Activated naive CD4-positive, alpha-beta T cell treated with anti-CD3 and anti-CD28 coated beads, Interleukin-2, amount 10 ng/mL, durations not matched to agents 7 days and 5 days (primary cell): Measurements from ENCODE around the gene CMPK1.

Experiments
- CTCF ChIA-PET: fragments of 350-600 bp; sonication (Branson Sonifier 250); formaldehyde crosslinking; loops from one replicate; lab custom pipeline; 2021; ENCODE audit warnings: antibody characterized with exemption; lab: Charles Lee
- DNase-seq: peaks from one replicate; pipeline ENCODE4 v3.0.0-alpha.2; 2020
- H3K27ac Mint-ChIP-seq: one replicate; pipeline ENCODE4 v1.8.0; 2021; ENCODE audit warnings: mild to moderate bottlenecking, moderate library complexity, mixed read lengths
- H3K27me3 Mint-ChIP-seq: one replicate; pipeline ENCODE4 v1.8.0; 2021; ENCODE audit warnings: mild to moderate bottlenecking, mixed read lengths
- H3K36me3 Mint-ChIP-seq: one replicate; pipeline ENCODE4 v1.8.0; 2021; ENCODE audit warnings: mixed read lengths
- H3K4me1 Mint-ChIP-seq: one replicate; pipeline ENCODE4 v1.8.0; 2021; ENCODE audit warnings: mixed read lengths
- H3K4me3 Mint-ChIP-seq: one replicate; pipeline ENCODE4 v1.8.0; 2021; ENCODE audit warnings: mild to moderate bottlenecking, moderate library complexity, mixed read lengths
- H3K9me3 Mint-ChIP-seq: one replicate; pipeline ENCODE4 v1.8.0; 2021; ENCODE audit warnings: mixed read lengths

The CMPK1 gene

DNA sequence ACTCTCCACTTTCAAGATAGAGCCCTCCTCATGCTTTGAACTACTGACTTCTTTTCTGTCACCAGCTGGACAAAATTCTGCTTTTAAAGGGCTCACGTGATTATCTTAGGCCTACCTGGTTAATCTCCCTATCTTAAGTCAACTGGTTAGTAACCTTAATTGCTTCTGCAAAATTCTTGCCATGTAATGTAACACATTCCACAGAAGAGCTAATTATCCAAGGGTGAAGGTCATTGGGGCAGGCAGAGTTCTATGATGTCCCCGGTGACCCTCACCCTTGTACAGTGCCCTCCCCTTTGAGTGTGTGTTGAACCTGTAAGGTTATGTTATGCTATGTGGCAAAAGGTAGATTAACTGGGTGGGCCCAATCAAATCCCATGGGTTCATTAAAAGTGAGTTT is 57.3 kb downstream of the CMPK1 start:
- Mint-ChIP-seq H3K36me3 (no peaks in the 10 kb centered on the region), H3K9me3 (no peaks in the 10 kb centered on the region), H3K27me3 (peaks cover 29% of the 10 kb centered on the region), H3K27ac (no peak overlapping the region), H3K4me3 (no peak overlapping the region), H3K4me1 (no peaks in the 10 kb centered on the region)
- no peak for DNase-seq
- CTCF ChIA-PET = interaction anchor here (4.7 kb wide), 1 partner anchor 336 kb away, joined by 40 read pairs; no protein-coding TSS in a partner anchor

DNA sequence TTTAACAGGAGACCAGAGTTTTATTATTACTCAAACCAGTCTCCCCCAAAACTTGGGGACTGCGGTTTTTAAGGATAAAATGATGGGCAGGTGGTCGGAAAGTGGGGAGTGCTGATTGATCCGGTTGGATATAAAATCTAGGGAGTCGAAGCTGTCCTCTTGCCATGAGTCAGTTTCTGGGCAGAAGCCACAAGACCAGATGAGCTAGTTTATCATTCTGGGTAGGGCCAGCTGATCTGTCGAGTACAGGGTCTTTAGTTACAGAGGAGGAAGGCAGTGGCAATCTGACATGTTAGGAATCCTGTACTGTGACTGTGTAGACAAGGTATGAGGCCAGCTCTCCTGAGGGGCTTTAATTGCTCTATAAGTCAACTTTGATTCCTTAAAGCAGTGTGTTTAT is 59.6 kb downstream of the CMPK1 start:
- CTCF ChIA-PET = interaction anchor here (0.6 kb wide), 1 partner anchor 39 kb away, joined by 3 read pairs; no protein-coding TSS in a partner anchor
- Mint-ChIP-seq H3K9me3 (no peaks in the 10 kb centered on the region), H3K4me3 (no peak overlapping the region), H3K36me3 (no peaks in the 10 kb centered on the region), H3K27me3 (peaks cover 34% of the 10 kb centered on the region), H3K4me1 (no peaks in the 10 kb centered on the region), H3K27ac (no peak overlapping the region)
- DNase-seq = no peak

DNA sequence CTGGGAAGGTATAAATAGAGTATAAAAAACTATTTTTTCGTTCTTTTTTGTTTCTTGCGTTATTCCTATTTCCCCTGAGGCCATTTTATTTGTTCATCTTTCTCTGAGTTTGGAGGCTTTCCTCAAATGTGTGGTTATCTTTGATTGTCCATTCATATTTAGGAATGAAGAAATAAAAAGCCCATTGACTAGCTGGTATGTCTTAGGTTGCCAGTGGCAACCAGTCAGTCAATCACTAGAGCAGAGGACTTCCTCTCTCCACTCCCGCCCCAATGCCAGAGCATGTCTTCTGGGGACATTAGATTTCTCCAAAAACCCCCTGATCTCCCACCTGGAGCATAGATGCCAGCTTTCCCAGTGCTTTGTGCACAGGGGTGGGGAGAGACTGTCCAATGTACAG is 61.8 kb downstream of the CMPK1 start:
- CTCF ChIA-PET = interaction anchor here (0.5 kb wide), 1 partner anchor 28 kb away, joined by 3 read pairs; no protein-coding TSS in a partner anchor
- Mint-ChIP-seq H3K27ac (no peak overlapping the region), H3K36me3 (no peaks in the 10 kb centered on the region), H3K4me3 (no peak overlapping the region), H3K27me3 (peaks cover 32% of the 10 kb centered on the region), H3K9me3 (no peaks in the 10 kb centered on the region), H3K4me1 (no peaks in the 10 kb centered on the region)
- DNase-seq = no peak

DNA sequence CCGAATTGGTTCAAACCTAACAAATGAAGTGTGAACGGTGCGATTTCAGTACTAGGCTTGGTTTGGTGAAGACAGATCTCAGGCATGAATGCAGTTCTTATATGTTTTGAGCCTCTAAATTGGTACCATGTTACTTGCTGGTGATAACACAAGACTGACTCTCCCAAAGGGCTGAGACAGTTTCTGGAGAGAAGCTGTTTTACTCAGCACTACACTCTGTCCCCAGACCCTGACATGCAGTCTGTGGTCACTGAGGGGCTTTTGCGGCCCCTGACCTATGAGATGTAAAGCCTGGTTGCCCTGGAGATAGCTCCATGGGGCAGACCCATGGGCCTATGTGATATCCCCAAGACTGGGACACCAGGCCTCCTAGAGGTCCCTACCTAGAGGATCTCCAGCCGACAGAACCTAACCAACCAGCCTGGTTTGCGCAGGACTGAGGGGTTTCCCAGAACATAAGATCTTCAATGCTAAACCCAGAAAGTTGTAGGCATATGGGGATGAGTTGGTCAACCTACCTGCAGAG is 63.1 kb downstream of the CMPK1 start:
- H3K36me3 Mint-ChIP-seq = no peaks in the 10 kb centered on the region
- H3K27me3 Mint-ChIP-seq = peaks cover 35% of the 10 kb centered on the region
- no peak overlapping the region for H3K4me3 Mint-ChIP-seq
- H3K27ac Mint-ChIP-seq = no peak overlapping the region
- DNase-seq = no peak
- no peaks in the 10 kb centered on the region for H3K4me1 Mint-ChIP-seq
- H3K9me3 Mint-ChIP-seq = no peaks in the 10 kb centered on the region
- CTCF ChIA-PET = no interaction called here

DNA sequence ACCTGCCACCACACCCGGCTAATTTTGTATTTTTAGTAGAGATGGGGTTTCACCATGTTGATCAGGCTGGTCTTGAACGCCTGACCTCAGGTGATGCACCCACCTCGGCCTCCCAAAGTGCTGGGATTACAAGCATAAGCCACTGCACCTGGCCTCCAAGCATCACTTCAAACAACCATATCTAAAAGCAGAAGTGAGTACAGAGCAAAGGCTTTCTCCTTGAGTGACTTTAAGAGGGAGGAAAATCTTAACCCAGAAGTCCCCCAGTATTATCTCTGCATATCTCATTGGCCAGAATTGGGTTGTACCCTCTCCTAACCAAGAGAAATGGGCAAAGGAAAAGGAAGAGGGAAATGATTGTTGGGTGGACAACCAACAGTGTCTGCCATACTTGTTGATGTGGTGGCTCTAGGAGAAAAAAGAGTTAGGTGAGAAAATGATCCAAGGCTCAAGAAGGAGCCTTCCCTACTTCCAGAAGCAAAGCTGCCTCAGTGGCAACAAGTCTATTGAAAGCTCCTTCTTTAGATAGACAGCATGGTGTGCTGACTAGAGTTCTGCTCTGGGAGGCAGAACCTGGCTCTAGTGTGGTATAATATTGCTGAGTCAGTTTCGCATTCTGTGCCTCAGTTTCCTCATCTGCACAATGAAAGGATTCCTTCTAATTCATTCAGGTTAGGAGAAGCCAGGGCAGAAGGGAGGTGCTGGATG is 65.7 kb downstream of the CMPK1 start:
- H3K27me3 Mint-ChIP-seq = peaks cover 37% of the 10 kb centered on the region
- H3K4me1 Mint-ChIP-seq = no peaks in the 10 kb centered on the region
- CTCF ChIA-PET = interaction anchor here (1.5 kb wide), 1 partner anchor 10 kb away, joined by 4 read pairs; no protein-coding TSS in a partner anchor
- no peaks in the 10 kb centered on the region for H3K9me3 Mint-ChIP-seq
- H3K4me3 Mint-ChIP-seq = no peak overlapping the region
- DNase-seq = no peak
- no peak overlapping the region for H3K27ac Mint-ChIP-seq
- no peaks in the 10 kb centered on the region for H3K36me3 Mint-ChIP-seq

DNA sequence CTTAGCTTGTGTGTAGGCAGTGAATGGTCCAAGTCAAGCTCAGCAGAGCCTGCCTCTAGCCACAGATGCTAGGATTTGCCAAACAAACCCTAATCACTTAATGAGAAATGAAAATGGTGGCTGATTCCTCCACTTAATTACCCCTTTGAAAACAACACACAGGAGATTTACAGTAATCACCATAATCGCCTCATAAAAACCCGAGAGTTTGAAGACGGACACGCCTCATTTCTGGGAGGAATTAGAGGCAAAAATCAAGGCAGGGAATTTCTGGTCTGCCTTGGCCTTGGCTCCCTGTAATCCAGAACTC is 66.2 kb downstream of the CMPK1 start:
- Mint-ChIP-seq H3K27me3 (peaks cover 36% of the 10 kb centered on the region), H3K4me1 (no peaks in the 10 kb centered on the region), H3K36me3 (no peaks in the 10 kb centered on the region), H3K4me3 (no peak overlapping the region), H3K27ac (no peak overlapping the region), H3K9me3 (no peaks in the 10 kb centered on the region)
- DNase-seq = no peak
- CTCF ChIA-PET = interaction anchor here (1.5 kb wide), 1 partner anchor 10 kb away, joined by 4 read pairs; no protein-coding TSS in a partner anchor

DNA sequence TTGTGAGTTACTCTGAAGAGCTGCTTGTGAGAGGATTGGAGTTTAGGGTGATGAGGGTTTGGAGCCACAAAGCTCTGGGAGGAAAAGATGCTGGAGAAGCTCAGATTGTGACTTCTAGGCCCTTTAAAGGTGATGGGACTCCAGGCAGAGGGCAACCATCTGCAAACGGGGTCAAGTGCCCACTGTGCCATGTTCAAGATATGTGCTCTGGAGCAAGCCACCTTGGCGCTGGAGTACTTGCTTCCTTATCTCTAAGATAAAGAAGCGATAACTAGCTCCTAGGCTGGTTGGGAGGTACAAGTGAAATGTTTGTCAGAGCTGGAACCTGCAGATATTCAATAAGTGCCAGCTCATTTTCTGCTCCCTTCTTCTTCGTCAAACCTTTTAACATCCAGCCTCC is 68.2 kb downstream of the CMPK1 start:
- Mint-ChIP-seq H3K4me3 (no peak overlapping the region), H3K27ac (no peak overlapping the region), H3K4me1 (no peaks in the 10 kb centered on the region), H3K9me3 (no peaks in the 10 kb centered on the region), H3K36me3 (no peaks in the 10 kb centered on the region), H3K27me3 (peaks cover 38% of the 10 kb centered on the region)
- no peak for DNase-seq
- CTCF ChIA-PET = no interaction called here

DNA sequence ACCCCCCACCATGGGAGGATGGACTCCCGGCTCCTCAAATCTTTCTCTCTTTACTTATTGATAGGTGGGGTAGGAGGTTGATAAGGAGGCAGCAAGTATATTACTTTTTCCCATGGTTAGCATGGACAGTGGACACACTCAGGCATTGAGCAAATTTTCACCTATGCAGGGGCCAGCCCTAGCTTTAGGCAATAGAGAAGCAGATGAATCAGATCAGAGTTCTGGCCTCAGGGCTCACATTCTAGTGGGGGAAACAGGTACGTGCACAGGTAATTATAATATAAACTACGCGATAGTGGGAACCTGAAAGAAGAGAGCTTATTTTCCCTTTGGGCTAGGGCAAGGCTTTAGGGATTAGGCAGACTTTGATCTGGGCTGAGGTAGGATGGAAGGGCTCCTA is 69.0 kb downstream of the CMPK1 start:
- CTCF ChIA-PET = no interaction called here

DNA sequence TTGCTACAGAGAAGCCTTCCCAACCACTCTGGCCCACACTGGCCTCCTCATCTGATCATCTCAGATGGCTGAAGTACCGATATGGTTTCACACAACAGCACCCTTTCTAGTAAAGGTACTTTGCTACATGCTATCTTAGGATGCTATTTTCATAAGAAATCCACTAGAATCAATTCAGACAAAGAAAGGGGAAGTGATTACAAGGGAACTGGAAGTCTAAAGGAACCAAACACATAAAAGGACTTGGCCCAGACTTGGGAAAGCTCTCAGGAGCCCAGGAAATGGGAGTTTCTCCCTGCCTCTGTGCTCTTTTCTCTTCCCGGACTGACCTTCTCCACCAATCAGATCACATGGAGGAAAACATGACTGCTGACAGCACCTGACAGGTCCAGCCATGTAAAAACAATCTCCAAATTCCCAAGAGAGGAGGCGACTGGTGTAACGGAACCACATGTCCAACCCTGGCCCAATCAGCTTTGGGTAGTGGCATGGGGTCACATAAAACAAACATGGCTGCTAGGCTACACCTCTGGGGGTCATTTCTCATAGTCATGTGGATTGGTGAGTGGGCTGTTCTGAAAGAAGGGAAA is 69.8 kb downstream of the CMPK1 start:
- Mint-ChIP-seq H3K27ac (no peak overlapping the region), H3K9me3 (no peaks in the 10 kb centered on the region), H3K27me3 (peaks cover 44% of the 10 kb centered on the region), H3K4me3 (no peak overlapping the region), H3K4me1 (no peaks in the 10 kb centered on the region), H3K36me3 (no peaks in the 10 kb centered on the region)
- CTCF ChIA-PET = no interaction called here
- no peak for DNase-seq

More for the DNA sequence above, 69.0 kb downstream of the CMPK1 start:
- no peaks in the 10 kb centered on the region for H3K9me3 Mint-ChIP-seq
- no peak for DNase-seq
- no peaks in the 10 kb centered on the region for H3K4me1 Mint-ChIP-seq
- no peaks in the 10 kb centered on the region for H3K36me3 Mint-ChIP-seq
- no peak overlapping the region for H3K27ac Mint-ChIP-seq
- peaks cover 38% of the 10 kb centered on the region for H3K27me3 Mint-ChIP-seq
- H3K4me3 Mint-ChIP-seq = no peak overlapping the region

DNA sequence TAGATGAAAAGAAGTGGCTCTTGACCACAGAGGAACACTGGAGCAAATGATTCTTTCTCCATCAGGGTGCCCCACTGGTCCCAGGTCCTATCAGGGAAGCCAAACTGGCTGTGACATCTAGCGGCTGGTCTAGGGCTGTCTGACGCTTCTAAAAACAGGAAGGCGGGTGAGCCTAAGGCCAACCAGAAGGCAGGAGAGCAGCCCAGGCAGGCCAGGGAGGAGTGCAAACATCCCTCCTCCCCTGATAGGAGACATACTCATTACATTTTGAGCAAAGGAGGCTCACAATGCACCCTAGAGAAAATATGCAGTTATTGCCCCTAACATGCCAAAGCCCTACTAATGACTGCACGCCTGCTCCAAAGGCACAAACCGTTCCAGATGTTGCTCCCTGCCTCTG is 72.1 kb downstream of the CMPK1 start:
- H3K27ac Mint-ChIP-seq = no peak overlapping the region
- no peaks in the 10 kb centered on the region for H3K4me1 Mint-ChIP-seq
- no peaks in the 10 kb centered on the region for H3K9me3 Mint-ChIP-seq
- H3K36me3 Mint-ChIP-seq = no peaks in the 10 kb centered on the region
- CTCF ChIA-PET = no interaction called here
- H3K4me3 Mint-ChIP-seq = no peak overlapping the region
- peaks cover 54% of the 10 kb centered on the region for H3K27me3 Mint-ChIP-seq
- DNase-seq = no peak

DNA sequence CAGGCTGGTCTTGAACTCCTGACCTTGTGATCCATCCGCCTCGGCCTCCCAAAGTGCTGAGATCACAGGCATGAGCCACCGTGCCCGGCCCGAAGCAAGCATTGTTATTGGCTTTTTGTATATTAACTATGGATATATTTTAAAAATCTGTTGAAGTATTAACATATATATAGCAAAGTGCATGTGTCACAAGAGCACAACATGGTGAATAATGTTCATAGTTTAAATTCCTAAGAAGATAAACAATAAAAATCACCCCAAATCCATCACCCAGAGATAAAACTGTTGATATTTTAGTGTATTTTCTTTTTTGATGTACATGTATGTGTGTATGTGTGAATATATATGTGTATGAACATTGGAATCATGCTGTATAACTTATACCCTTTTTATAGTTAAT is 73.4 kb downstream of the CMPK1 start:
- no peaks in the 10 kb centered on the region for H3K36me3 Mint-ChIP-seq
- CTCF ChIA-PET = no interaction called here
- DNase-seq = no peak
- peaks cover 48% of the 10 kb centered on the region for H3K27me3 Mint-ChIP-seq
- H3K4me1 Mint-ChIP-seq = no peaks in the 10 kb centered on the region
- H3K4me3 Mint-ChIP-seq = no peak overlapping the region
- H3K27ac Mint-ChIP-seq = no peak overlapping the region
- no peaks in the 10 kb centered on the region for H3K9me3 Mint-ChIP-seq

DNA sequence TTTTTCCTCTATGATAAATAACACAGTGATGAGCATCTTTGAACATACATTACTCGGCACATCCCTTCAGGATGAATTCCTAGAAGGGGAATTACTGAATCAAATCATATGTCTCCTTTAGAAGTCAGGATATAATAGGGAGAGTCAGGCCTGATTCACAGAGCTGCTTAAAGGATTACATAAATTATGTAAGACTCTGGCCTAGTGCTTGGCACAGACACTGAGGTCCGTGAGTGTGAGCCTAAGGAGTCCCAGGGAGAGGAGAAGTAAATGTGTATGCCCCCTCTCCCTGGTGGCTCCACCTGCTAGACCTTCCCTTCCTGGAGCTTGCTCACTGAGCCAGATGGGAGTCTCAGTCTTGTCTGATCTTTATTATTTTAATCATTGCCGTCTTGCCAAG is 73.9 kb downstream of the CMPK1 start:
- DNase-seq = no peak
- Mint-ChIP-seq H3K27me3 (peaks cover 48% of the 10 kb centered on the region), H3K36me3 (no peaks in the 10 kb centered on the region), H3K4me3 (no peak overlapping the region), H3K9me3 (no peaks in the 10 kb centered on the region), H3K4me1 (no peaks in the 10 kb centered on the region), H3K27ac (no peak overlapping the region)
- CTCF ChIA-PET = interaction anchor here (0.9 to 1.5 kb wide), 2 partner anchors 25 to 311 kb away, joined by 3 read pairs; no protein-coding TSS in a partner anchor

DNA sequence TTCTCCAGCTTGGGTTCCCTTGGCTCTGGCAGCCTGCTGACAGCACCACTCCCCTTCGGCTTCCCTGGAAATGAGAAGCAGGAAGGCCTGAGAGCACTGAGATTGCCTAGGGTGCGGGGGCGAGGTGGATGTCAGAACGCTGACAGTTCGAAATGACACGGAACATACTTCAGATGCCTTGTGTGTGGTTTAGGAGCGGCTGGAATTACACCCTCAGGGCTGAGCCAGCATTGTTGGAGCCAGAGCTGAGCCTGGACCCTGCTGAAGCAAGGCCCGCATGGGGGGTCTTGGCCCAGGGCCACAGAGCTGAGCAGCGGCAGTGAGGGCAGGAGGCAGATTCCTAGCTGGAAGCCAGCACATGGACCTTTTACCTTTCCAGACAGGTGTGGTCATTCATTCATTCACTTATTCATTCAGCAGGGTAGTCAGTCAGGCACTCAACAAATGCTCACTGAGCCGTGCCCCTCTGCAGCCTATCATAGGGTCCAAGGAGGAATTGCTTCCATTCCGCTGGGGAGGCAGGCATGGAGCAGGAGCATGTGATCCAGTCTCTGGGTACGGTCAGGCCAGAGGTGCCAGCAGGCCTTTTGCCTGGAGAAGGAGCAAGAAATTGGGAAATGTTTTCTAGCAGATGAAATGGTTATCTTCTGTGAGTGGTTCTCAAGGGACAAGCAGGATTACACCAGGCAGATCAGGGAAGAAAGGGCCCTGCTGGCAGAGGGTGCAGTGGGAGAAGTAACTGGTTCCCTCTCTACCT is 75.9 kb downstream of the CMPK1 start:
- H3K4me1 Mint-ChIP-seq = no peaks in the 10 kb centered on the region
- no peak for DNase-seq
- H3K27me3 Mint-ChIP-seq = peaks cover 53% of the 10 kb centered on the region
- no peaks in the 10 kb centered on the region for H3K36me3 Mint-ChIP-seq
- CTCF ChIA-PET = no interaction called here
- H3K27ac Mint-ChIP-seq = no peak overlapping the region
- H3K4me3 Mint-ChIP-seq = no peak overlapping the region
- H3K9me3 Mint-ChIP-seq = no peaks in the 10 kb centered on the region

DNA sequence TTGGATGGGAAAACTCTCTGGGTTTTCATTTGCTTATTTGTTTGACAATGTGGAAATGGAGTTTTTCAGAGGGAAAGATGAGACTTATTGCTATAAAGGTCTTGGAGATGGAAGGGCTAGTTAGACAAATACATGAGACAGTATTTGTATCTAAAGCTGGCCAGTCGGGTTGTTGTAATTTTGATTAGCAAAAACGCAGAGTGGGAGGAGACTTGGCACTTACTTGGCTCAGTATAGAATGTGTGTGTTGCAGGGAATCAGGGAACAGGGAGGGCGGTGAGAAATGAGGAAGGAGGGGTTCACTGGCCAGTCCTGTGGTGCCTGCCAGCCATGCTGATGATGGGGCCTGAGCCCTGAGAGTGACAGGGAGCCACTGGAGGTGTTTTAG is 76.5 kb downstream of the CMPK1 start:
- Mint-ChIP-seq H3K36me3 (no peaks in the 10 kb centered on the region), H3K4me1 (no peaks in the 10 kb centered on the region), H3K9me3 (no peaks in the 10 kb centered on the region), H3K27me3 (peaks cover 59% of the 10 kb centered on the region), H3K4me3 (no peak overlapping the region), H3K27ac (no peak overlapping the region)
- no peak for DNase-seq
- CTCF ChIA-PET = no interaction called here
